ENCODE data around the gene FBXO47. TPM values are rescaled to one million over a fixed set of nuclear protein-coding genes. Genes with fewer than 3 reads are reported as not detected.

The FBXO47 gene
- polyA plus RNA-seq (2013, experiment 1 of 2): not detected
- polyA plus RNA-seq (2013, experiment 2 of 2): not detected

GRCh38 chr17:38967290-38967738, at the start of gene FBXO47:
TSS of gene FBXO47 (minus strand) at chr17:38967403. CDS start at chr17:38963025, 4,378 bp downstream.
- Histone ChIP-seq H3K4me3 (ENCODE audit: low read length) (peak within 1 kb of the TSS; percentile 31), H3K9ac (ENCODE audit: low read depth, low read length) (peak within 1 kb of the TSS; percentile 34), H3K36me3 (ENCODE audit: insufficient read depth, low read length) (no peaks in the 10 kb centered on the region), H3K27ac (ENCODE audit: low read depth, low read length) (0 out of 2 replicates have a peak within 1 kb of the TSS, but pooled peaks have one; percentile 6), H3K9me3 (ENCODE audit: insufficient read depth, low read depth, low read length) (no peaks in the 10 kb centered on the region), H3K27me3 (ENCODE audit: insufficient read depth, low read length) (no peaks in the 10 kb centered on the region), H3K4me1 (ENCODE audit: insufficient read depth, low read length) (peaks cover 7% of the 10 kb centered on the region)
- 64% methylated on average over 21 of the region's 21 CpGs for WGBS

- Histone ChIP-seq H3K4me3 (ENCODE audit: low read length) (no peak overlapping the region), H3K36me3 (ENCODE audit: insufficient read depth, low read length) (no peaks in the 10 kb centered on the region), H3K9ac (ENCODE audit: low read depth, low read length) (no peak overlapping the region), H3K4me1 (ENCODE audit: insufficient read depth, low read length) (peaks cover 8% of the 10 kb centered on the region; the same call in 1 of the 2 replicates), H3K9me3 (ENCODE audit: insufficient read depth, low read depth, low read length) (no peaks in the 10 kb centered on the region), H3K27ac (ENCODE audit: low read depth, low read length) (no peak overlapping the region), H3K27me3 (ENCODE audit: insufficient read depth, low read length) (no peaks in the 10 kb centered on the region)
- 83% methylated on average over 9 of the region's 9 CpGs for WGBS
Measured at GRCh38 chr17:39016193-39017153, 49.3 kb upstream of the FBXO47 start.

DNA sequence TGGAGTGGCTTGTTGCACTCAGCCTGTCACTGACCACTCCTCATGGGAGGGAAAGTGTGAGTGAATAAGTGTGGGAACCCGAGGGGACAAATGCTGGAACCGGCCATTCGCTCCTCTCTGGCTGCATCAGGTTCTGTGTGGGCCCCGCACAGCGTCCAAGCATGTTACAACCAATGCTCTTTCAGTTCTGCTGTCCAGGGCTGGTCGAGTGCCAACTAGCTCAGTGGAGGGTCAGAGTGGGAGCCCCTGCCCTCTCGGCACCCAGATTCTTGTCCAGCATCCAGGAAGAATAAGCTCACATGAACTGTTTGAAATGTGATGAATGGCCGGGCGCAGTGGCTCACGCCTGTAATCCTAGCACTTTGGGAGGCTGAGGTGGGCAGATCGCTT, 48.3 kb upstream of the FBXO47 start:
- no peak overlapping the region for H3K9ac ChIP-seq (ENCODE audit: low read depth, low read length)
- no peaks in the 10 kb centered on the region for H3K9me3 ChIP-seq (ENCODE audit: insufficient read depth, low read depth, low read length)
- peaks cover 8% of the 10 kb centered on the region; the same call in 1 of the 2 replicates for H3K4me1 ChIP-seq (ENCODE audit: insufficient read depth, low read length)
- WGBS: 94% methylated on average over 11 of the region's 11 CpGs
- H3K36me3 ChIP-seq (ENCODE audit: insufficient read depth, low read length): no peaks in the 10 kb centered on the region
- no peaks in the 10 kb centered on the region for H3K27me3 ChIP-seq (ENCODE audit: insufficient read depth, low read length)
- H3K27ac ChIP-seq (ENCODE audit: low read depth, low read length): no peak overlapping the region
- no peak overlapping the region for H3K4me3 ChIP-seq (ENCODE audit: low read length)

DNA sequence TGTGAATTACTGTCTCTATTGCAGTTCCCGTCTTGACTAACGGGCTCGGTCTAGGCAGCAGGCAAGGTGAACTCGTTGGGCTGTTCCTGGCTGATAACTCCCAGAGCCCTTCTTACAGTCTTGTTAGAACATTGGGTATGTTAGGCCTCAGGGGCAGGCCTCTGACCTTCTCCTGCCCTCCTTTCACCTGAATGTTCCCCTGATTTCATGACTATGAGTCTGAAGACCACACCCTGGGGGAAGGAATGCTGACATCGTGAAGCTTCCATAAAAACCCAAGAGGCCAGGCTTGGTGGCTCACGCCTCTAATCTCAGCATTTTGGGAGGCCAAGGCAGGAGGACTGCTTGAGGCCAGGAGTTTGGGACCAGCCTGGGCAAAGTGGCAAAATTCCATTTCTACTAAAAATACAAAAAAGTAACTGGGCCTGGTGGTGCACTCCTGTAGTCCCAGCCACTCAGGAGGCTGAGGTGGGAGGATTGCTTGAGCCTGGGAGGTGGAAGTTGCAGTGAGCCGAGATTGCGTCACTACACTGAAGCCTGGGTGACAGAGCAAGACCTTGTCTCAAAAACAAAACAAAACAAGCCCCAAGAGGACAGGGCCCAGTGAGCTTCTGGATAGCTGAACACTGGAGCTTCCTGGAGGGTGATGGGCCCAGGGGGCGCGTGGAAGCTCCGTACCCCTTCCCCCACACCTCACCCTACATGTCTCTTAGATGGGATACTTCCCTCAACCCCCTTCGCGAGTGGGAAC, 47.8 kb upstream of the FBXO47 start:
- H3K9me3 ChIP-seq (ENCODE audit: insufficient read depth, low read depth, low read length): no peaks in the 10 kb centered on the region
- no peak overlapping the region for H3K27ac ChIP-seq (ENCODE audit: low read depth, low read length)
- H3K9ac ChIP-seq (ENCODE audit: low read depth, low read length): no peak overlapping the region
- peaks cover 8% of the 10 kb centered on the region; the same call in 1 of the 2 replicates for H3K4me1 ChIP-seq (ENCODE audit: insufficient read depth, low read length)
- no peaks in the 10 kb centered on the region for H3K36me3 ChIP-seq (ENCODE audit: insufficient read depth, low read length)
- H3K27me3 ChIP-seq (ENCODE audit: insufficient read depth, low read length): no peaks in the 10 kb centered on the region
- no peak overlapping the region for H3K4me3 ChIP-seq (ENCODE audit: low read length)
- WGBS: 88% methylated on average over 13 of the region's 13 CpGs

DNA sequence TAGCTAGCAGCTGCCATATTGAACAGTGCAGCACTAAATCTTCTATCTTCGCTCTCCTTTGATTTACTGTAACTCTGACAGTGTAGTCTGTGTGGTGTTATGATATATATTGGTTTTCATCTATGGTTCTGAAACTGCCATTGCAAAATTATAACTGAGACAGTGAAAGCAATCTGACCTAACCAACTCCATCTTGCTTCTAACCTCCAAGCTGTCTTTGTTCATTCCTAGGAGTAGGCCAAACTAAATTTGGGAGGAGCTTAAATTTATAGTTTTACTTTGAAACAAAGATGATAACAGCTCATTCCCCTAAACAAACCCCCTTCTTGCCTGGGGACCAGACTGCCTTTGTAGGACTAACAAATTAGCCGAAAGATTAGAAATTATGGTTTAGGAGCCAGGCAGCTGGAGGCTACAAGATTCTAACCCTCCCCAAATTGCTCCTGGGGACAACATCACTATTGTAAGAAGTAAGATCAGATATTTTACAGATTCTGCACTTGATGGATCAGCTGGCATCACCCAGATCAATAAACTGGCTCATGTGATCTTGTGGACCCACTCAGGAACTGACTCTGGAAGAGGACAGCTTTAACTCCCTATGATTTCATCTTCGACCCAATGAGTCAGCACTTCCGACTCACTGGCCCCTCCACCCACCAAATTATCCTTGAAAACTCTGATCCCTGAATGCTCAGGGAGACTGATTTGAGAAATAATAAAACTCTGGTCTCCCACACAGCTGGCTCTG, 47.0 kb upstream of the FBXO47 start:
- peaks cover 8% of the 10 kb centered on the region; the same call in 1 of the 2 replicates for H3K4me1 ChIP-seq (ENCODE audit: insufficient read depth, low read length)
- H3K4me3 ChIP-seq (ENCODE audit: low read length): no peak overlapping the region
- no peaks in the 10 kb centered on the region for H3K27me3 ChIP-seq (ENCODE audit: insufficient read depth, low read length)
- H3K36me3 ChIP-seq (ENCODE audit: insufficient read depth, low read length): no peaks in the 10 kb centered on the region
- H3K9ac ChIP-seq (ENCODE audit: low read depth, low read length): no peak overlapping the region
- H3K9me3 ChIP-seq (ENCODE audit: insufficient read depth, low read depth, low read length): no peaks in the 10 kb centered on the region
- 81% methylated on average over 4 of the region's 4 CpGs for WGBS
- no peak overlapping the region for H3K27ac ChIP-seq (ENCODE audit: low read depth, low read length)

DNA sequence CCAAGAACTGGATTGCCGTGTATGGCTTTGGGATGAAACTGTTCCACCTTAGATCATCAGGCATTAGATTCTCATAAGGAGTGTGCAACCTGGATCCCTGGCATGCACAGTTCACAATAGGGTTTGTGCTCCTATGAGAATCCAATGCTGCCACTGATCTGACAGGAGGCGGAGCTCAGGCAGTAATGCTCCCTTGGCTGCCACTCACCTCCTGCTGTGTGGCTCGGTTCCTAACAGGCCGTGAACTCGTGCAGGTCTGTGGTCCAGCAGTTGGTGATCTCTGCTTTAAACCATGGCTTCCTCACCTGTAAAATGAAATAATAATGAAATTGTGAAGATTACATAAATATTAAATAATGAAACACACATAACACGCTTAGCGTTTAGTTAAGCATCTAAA, 45.5 kb upstream of the FBXO47 start:
- Histone ChIP-seq H3K4me3 (ENCODE audit: low read length) (no peak overlapping the region), H3K27ac (ENCODE audit: low read depth, low read length) (no peak overlapping the region), H3K9me3 (ENCODE audit: insufficient read depth, low read depth, low read length) (no peaks in the 10 kb centered on the region), H3K36me3 (ENCODE audit: insufficient read depth, low read length) (no peaks in the 10 kb centered on the region), H3K9ac (ENCODE audit: low read depth, low read length) (no peak overlapping the region), H3K4me1 (ENCODE audit: insufficient read depth, low read length) (no peaks in the 10 kb centered on the region), H3K27me3 (ENCODE audit: insufficient read depth, low read length) (no peaks in the 10 kb centered on the region)
- 76% methylated on average over 7 of the region's 7 CpGs for whole genome bisulfite sequencing

GRCh38 chr17:39011907-39012468, 44.8 kb upstream of the FBXO47 start:
- Histone ChIP-seq H3K27ac (ENCODE audit: low read depth, low read length) (peak overlapping the region; percentile 3; the same call in 1 of the 2 replicates), H3K9me3 (ENCODE audit: insufficient read depth, low read depth, low read length) (no peaks in the 10 kb centered on the region), H3K27me3 (ENCODE audit: insufficient read depth, low read length) (no peaks in the 10 kb centered on the region), H3K4me1 (ENCODE audit: insufficient read depth, low read length) (no peaks in the 10 kb centered on the region), H3K9ac (ENCODE audit: low read depth, low read length) (no peak overlapping the region), H3K4me3 (ENCODE audit: low read length) (peak overlapping the region; percentile 43), H3K36me3 (ENCODE audit: insufficient read depth, low read length) (no peaks in the 10 kb centered on the region)
- 14% methylated on average over 14 of the region's 14 CpGs for WGBS

DNA sequence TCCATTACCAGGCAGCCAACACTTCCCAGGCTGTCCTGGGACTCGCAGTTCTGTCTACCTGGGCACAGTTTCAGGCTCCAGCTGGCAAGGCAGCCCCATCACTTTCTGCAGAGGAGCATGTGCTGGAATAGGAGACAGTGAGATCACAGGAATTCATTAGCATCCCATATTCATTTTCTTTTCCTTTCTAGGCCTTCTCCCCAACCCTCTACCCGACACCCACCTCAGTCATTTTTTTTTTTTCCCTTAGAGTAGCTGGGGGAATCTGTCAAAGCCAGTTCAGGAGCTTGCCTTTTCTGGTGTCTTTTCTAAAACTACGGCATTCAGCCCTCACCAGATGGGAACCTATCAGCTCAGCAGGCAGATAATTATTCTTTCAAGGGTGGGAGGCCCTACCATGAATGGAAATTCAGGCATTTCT, 42.4 kb upstream of the FBXO47 start:
- H3K27ac ChIP-seq (ENCODE audit: low read depth, low read length): no peak overlapping the region
- no peaks in the 10 kb centered on the region for H3K36me3 ChIP-seq (ENCODE audit: insufficient read depth, low read length)
- no peaks in the 10 kb centered on the region for H3K9me3 ChIP-seq (ENCODE audit: insufficient read depth, low read depth, low read length)
- H3K9ac ChIP-seq (ENCODE audit: low read depth, low read length): no peak overlapping the region
- no peak overlapping the region for H3K4me3 ChIP-seq (ENCODE audit: low read length)
- no peaks in the 10 kb centered on the region for H3K4me1 ChIP-seq (ENCODE audit: insufficient read depth, low read length)
- H3K27me3 ChIP-seq (ENCODE audit: insufficient read depth, low read length): no peaks in the 10 kb centered on the region
- 78% methylated on average over 3 of the region's 3 CpGs for WGBS

GRCh38 chr17:39008633-39009032, 41.4 kb upstream of the FBXO47 start:
- H3K4me1 ChIP-seq (ENCODE audit: insufficient read depth, low read length): no peaks in the 10 kb centered on the region
- WGBS: 80% methylated on average over 2 of the region's 2 CpGs
- H3K27ac ChIP-seq (ENCODE audit: low read depth, low read length): no peak overlapping the region
- no peaks in the 10 kb centered on the region for H3K9me3 ChIP-seq (ENCODE audit: insufficient read depth, low read depth, low read length)
- H3K36me3 ChIP-seq (ENCODE audit: insufficient read depth, low read length): no peaks in the 10 kb centered on the region
- no peaks in the 10 kb centered on the region for H3K27me3 ChIP-seq (ENCODE audit: insufficient read depth, low read length)
- H3K4me3 ChIP-seq (ENCODE audit: low read length): no peak overlapping the region
- H3K9ac ChIP-seq (ENCODE audit: low read depth, low read length): no peak overlapping the region

GRCh38 chr17:39002991-39003715, 36.0 kb upstream of the FBXO47 start:
- H3K4me3 ChIP-seq (ENCODE audit: low read length): no peak overlapping the region
- no peaks in the 10 kb centered on the region for H3K9me3 ChIP-seq (ENCODE audit: insufficient read depth, low read depth, low read length)
- peaks cover 5% of the 10 kb centered on the region; the same call in 1 of the 2 replicates for H3K4me1 ChIP-seq (ENCODE audit: insufficient read depth, low read length)
- H3K27me3 ChIP-seq (ENCODE audit: insufficient read depth, low read length): no peaks in the 10 kb centered on the region
- H3K27ac ChIP-seq (ENCODE audit: low read depth, low read length): no peak overlapping the region
- no peaks in the 10 kb centered on the region for H3K36me3 ChIP-seq (ENCODE audit: insufficient read depth, low read length)
- no peak overlapping the region for H3K9ac ChIP-seq (ENCODE audit: low read depth, low read length)
- 87% methylated on average over 16 of the region's 16 CpGs for WGBS

All from HUES64 (cell line).